Heart left ventricle (tissue), 16 donors: ENCODE results near the gene PRDM13. TPM values are rescaled to one million over a fixed set of nuclear protein-coding genes. Genes with fewer than 3 reads are reported as not detected.
A peak's percentile ranks its signal among the peaks of the same experiment; 100 is the strongest.

ENCODE experiments used
- ATAC-seq, 4 donors: fragments of 200-7000 bp; cut with Tn5 transposase; one replicate each; pipeline ENCODE4 v1.9.1; 2020 to 2022; ENCODE audit warnings: moderate library complexity in 4 of 4, mild to moderate bottlenecking in 3 of 4, moderate number of reproducible peaks in 1 of 4
- DNase-seq, 5 donors: peaks; one replicate each; pipeline ENCODE4 v3.0.0-alpha.2; 2020
- H3K27ac ChIP-seq, 12 donors: fragments of 200-600 bp; sonication (generic) in 4 of 12; one replicate each; pipeline versions ENCODE4 v1.5.0 to v1.8.0; 2016 to 2022; ENCODE audit warnings: mild to moderate bottlenecking in 2 of 12
- H3K27me3 ChIP-seq, 9 donors: fragments of 200-600 bp; sonication (generic) in 2 of 9; one replicate each; pipeline versions ENCODE4 v1.5.1 to v1.8.0; 2016 to 2022; ENCODE audit warnings: mild to moderate bottlenecking in 3 of 9
- H3K36me3 ChIP-seq, 9 donors: fragments of 200-600 bp; sonication (generic) in 2 of 9; one replicate each; pipeline versions ENCODE4 v1.5.0 to v1.8.0; 2018 to 2022; ENCODE audit warnings: mild to moderate bottlenecking in 2 of 9
- H3K4me1 ChIP-seq, 12 donors: fragments of 200-600 bp; sonication (generic) in 4 of 12; one replicate each; pipeline versions ENCODE4 v1.5.0 to v1.8.0; 2016 to 2022; ENCODE audit warnings: mild to moderate bottlenecking in 3 of 12
- H3K4me3 ChIP-seq, 12 donors: fragments of 200-600 bp; sonication (generic) in 4 of 12; one replicate each; pipeline versions ENCODE4 v1.5.0 to v1.8.0; 2017 to 2022; ENCODE audit warnings: mild to moderate bottlenecking in 9 of 12, moderate library complexity in 4 of 12
- H3K9me3 ChIP-seq, 12 donors: fragments of 200-600 bp; sonication (generic) in 4 of 12; one replicate each; pipeline versions ENCODE4 v1.5.0 to v1.8.0; 2016 to 2022; ENCODE audit warnings: mild to moderate bottlenecking in 1 of 12
- CTCF ChIP-seq, 12 donors: fragments of 200-600 bp; sonication (generic) in 4 of 12; IDR thresholded peaks; one replicate each; pipeline versions ENCODE4 v1.5.0 to v1.8.0; 2018 to 2022; ENCODE audit warnings: antibody characterized with exemption in 12 of 12, mild to moderate bottlenecking in 5 of 12
- POLR2A ChIP-seq, 2 donors: fragments of 450-650 bp; IDR thresholded peaks; one replicate each; pipeline ENCODE4 v1.6.1; 2017; ENCODE audit warnings: antibody characterized with exemption in 2 of 2, mild to moderate bottlenecking in 2 of 2, moderate library complexity in 2 of 2
- WGBS, 4 donors: extraction: QIAGEN DNeasy Blood & Tissue Kit in 2 of 4; methylation state at CpG; one replicate each; pipeline versions ENCODE4 v1.1.5 to v1.1.7; 2013 to 2018; 5-methylcytosine and 5-hydroxymethylcytosine counted together
- intact Hi-C, 10 donors: fragments of 100-400 bp; cut with DNase I; formaldehyde crosslinking; loops; one replicate each; pipeline versions ENCODE4 v1.11.1 to v1.14.2; 2022
- polyA plus RNA-seq, 2 donors: library from polyadenylated mRNA; stranded (reverse); fragments of 200-250 nt; gene quantifications; one replicate each; pipeline ENCODE4 v1.2.3, GENCODE V29; 2013
- total RNA-seq, 9 donors: library from RNA; depleted of rRNA in 2 of 9; stranded (reverse); fragments of >200 nt in 2 of 9; fragmentation: NEBNext Ultra II Directional in 3 of 9; extraction: Animal tissue kit (Norgen Biotek cat#: 25700) in 3 of 9; gene quantifications; one replicate each; pipeline versions ENCODE4 v1.1.0 to v1.2.4, GENCODE V29; 2016 to 2023
- donor health status: ischemic (EF 13 %, LVEDD 7.1; RV severe dilation, severe dysfunction).
- donor health status: healthy with polysubstance abuse.
- donor health status: DM: no; HTN: yes; CAD: no.
- donor health status: DM: no; HTN: no; CAD: no.
- donor health status: ischemic (EF 25% LVEDD 6.9; RV normal size, moderate dysfunction).
- donor health status: ischemic (EF 25% LVEDD 5.7; RV mildly dilated, moderate dysfunction).
- donor health status: healthy.
- donor health status: DM: yes; HTN: yes; CAD: no.
- donor health status: ischemic (EF 35%, LVEDD 5.7; RV mildly dilated, moderate dysfunction).
- donor health status: nonischemic (EF 11% LVEDD 7.7; RV severe dilation, severe dysfunction).
- donor health status: DM: yes; HTN: yes; CAD: no.
- donor health status: PGD.
- donor health status: ischemic (EF 29% LVEDD 5.4; RV normal size, mild dysfunction).
- donor health status: nonischemic (EF 23%, LVEDD 6.1; RV moderate dilation, normal function).

The PRDM13 gene
- total and polyA plus RNA-seq, 11 donors = not detected

GRCh38 chr6:99568103-99568933 lies 38.3 kb upstream of the PRDM13 start, which contains the start of gene CCNC:
Gene CCNC, minus strand, starts transcription at chr6:99568660. Its CDS starts 133 bp downstream, at chr6:99568527.
- peak within 1 kb of the TSS; percentile 49 to 96 (median 86) for H3K4me3 ChIP-seq
- H3K9me3 ChIP-seq = no peaks in the 10 kb centered on the region
- ATAC-seq = peak; percentile 94 to 100 (median 100)
- intact Hi-C loops = loop anchor here in 7 of 10 donors (1.0 to 10.0 kb wide), 8 partner anchors 46 to 144 kb away; partner anchors contain the start of genes PNISR (in 2 of the 7) and USP45 (in 2 of the 7)
- H3K27ac ChIP-seq = peak within 1 kb of the TSS; percentile 21 to 88 (median 81)
- H3K36me3 ChIP-seq = no peaks in the 10 kb centered on the region
- DNase-seq = peak; percentile 91 to 96 (median 95)
- H3K4me1 ChIP-seq = peaks cover 0 to 39% (median 19%) of the 10 kb centered on the region in 12 donors
- WGBS, 4 donors = 0 to 1% (median 1%) methylated on average over 51 to 64 of the region's 64 CpGs
- no peaks in the 10 kb centered on the region for H3K27me3 ChIP-seq
- peak in 1 of 2 donors; percentile 59 for TF ChIP-seq POLR2A (IDR thresholded peaks at IDR 0.05)
- TF ChIP-seq CTCF (IDR thresholded peaks at IDR 0.05) = peak in 1 of 12 donors; percentile 14

DNA sequence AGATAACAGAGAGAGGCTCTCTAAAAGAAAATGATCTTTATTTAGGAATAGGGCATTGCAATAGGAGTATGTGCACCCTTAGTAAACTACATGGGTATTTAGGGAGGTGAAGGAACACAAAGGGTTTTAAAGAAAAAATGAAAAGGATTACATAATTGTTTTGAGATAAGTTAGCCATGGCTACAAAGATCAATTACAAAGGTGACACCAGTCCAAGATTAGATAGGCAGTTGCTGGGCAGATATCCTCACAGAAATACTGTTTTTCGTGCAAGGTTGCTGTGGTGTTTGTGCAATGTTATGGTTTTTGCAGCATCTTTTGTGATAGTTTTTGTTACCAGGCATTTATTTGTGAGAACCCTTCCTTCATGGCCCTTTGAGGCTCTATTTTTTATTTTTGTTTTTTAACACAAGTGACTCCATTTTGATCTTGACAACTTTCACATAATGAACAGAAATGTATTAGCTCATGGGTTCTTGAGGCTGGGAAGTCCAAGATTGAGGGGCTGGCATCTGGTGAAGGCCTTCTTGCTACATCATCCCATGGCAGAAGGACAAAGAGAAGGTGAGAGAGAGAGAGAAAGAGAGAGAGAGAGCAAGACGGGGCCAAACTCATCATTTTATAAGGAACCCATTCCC lies 32.5 kb upstream of the PRDM13 start:
- Histone ChIP-seq H3K36me3 (no peaks in the 10 kb centered on the region), H3K4me1 (no peaks in the 10 kb centered on the region), H3K9me3 (no peaks in the 10 kb centered on the region), H3K27ac (no peak overlapping the region), H3K4me3 (no peak overlapping the region), H3K27me3 (no peaks in the 10 kb centered on the region)
- WGBS, 4 donors = 79 to 88% (median 83%) methylated on average over 2 of the region's 2 CpGs
- ATAC-seq (no peak), DNase-seq (no peak)
- no peak for TF ChIP-seq POLR2A (IDR thresholded peaks at IDR 0.05)
- TF ChIP-seq CTCF (IDR thresholded peaks at IDR 0.05) = no peak
- intact Hi-C loops = no loop called here

GRCh38 chr6:99575544-99576227 lies 30.9 kb upstream of the PRDM13 start:
- no peak overlapping the region for H3K27ac ChIP-seq
- no peaks in the 10 kb centered on the region for H3K9me3 ChIP-seq
- H3K4me1 ChIP-seq = no peaks in the 10 kb centered on the region
- no peak for DNase-seq
- ATAC-seq = no peak
- WGBS, 4 donors = 91 to 100% (median 94%) methylated on average over 1 to 2 of the region's 2 CpGs
- peaks cover 0 to 6% (median 0%) of the 10 kb centered on the region in 9 donors for H3K27me3 ChIP-seq
- H3K4me3 ChIP-seq = no peak overlapping the region
- TF ChIP-seq POLR2A (IDR thresholded peaks at IDR 0.05) = no peak
- TF ChIP-seq CTCF (IDR thresholded peaks at IDR 0.05) = no peak
- no peaks in the 10 kb centered on the region for H3K36me3 ChIP-seq
- intact Hi-C loops = no loop called here
